GM18526 (cell line): ENCODE data around the gene NTF3.

Experiments used
- POLR2A ChIP-seq: IDR thresholded peaks from 3 replicates; pipeline ENCODE4 v1.6.1; 2011; ENCODE audit not compliant: insufficient read length; ENCODE audit errors: extremely low read depth

The NTF3 gene

DNA sequence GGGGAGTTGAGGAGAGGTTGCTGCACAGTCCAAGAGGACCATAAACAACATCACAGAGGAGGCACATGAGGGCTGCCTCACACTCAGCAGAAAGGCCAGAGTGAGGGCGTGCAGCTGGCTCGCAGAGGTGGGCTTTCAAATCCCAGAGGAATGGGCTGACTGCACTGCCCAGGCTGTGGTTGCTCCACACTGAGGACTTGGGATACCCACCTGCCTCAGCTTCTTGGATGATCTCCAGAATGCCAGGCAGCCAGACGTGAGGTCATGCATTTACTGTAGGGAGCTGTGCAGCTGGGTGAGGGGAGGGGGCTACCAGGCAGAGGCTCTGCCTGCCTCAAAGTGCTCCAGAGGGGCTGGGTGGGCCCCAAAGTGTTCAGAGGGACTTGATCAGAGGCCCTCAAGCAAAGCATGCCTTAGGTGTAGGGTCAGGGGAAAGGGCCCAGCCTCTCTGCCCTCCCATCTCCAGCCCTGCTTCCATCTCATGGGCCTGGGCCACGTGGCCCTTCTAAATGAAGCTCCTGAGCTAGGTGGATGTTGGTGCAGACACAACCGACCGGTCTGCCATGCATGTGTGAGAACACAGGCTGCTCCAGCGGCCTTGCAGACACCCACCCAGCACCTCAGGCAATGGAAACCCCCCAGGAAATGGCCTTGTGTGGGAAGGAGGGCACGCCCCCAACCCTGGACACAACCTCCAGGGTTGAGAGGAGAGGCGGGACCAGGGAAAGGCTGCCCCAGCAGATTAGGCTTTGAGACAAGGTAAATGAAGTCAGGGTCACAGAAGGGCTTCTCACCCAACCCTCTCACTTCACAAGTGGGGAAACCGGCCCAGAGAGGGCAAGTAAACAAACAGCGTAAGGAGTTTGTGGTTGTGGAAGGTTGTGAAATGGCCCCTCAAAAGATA lies 90.8 kb downstream of the NTF3 start:
- no peak for TF ChIP-seq POLR2A

DNA sequence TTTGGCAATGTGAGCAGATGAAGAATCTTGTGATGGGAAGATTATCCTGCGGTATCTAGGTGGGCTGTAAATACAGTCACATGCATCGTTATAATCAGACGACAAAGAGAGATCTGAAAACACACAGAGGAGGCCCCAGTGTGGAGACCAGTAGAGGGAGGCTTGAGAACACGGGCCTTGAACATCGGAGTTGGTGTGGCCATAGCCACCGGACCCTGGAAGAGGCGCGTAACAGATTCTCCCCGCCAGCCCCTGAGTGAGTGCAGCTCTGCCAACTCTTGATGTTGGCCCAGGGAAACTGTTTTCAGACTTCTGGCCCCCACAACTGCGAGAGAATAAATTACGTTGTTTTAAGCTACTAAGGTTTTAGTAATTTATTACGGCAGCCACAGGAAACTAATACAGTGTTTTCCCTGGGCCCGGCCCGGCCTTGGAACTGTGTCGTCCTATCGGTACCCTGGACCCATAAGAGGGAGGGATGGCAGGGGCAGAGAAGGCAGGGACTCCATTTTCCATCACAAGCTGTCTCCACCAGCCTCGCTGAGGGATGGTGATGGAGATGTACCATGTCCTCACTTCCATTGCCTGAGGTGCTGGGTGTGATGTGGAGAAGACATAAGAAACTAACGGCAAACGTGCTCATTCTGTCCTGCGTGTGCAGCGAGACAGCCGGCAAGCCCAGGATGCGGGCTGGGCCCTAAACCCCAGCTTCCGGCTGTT lies 91.6 kb downstream of the NTF3 start:
- TF ChIP-seq POLR2A, result no peak

DNA sequence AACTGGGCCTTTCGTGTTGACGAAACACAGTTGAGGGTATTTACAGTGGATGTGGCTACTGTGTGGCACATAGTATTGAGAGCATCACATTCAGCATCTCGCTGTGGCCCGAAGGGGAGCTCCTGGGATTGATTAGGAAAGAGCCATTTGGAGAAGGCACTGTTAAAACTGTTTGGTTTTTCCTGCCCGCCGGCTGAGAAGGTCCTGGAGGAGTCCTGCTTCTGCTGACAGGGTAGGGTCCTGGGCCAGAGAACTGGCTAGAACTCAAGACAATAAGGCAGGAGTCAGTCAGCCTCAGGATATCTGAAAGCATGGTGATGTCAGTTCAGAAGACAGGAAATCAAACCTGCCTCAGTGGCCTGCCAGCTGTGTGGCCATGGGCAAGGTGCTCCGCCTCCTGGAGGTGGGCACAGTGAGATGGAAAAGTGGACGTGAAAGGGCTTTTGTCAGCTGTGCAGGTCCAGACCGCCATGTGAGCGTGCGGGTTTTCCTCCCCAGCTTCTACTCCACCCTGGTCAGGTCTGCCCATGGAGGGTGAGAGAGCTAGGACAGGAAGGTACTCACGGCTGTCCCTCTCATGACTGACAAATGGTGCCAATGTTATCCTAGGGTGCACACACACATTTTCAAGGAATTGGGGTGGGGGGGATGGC lies 92.3 kb downstream of the NTF3 start:
- no peak for TF ChIP-seq POLR2A

DNA sequence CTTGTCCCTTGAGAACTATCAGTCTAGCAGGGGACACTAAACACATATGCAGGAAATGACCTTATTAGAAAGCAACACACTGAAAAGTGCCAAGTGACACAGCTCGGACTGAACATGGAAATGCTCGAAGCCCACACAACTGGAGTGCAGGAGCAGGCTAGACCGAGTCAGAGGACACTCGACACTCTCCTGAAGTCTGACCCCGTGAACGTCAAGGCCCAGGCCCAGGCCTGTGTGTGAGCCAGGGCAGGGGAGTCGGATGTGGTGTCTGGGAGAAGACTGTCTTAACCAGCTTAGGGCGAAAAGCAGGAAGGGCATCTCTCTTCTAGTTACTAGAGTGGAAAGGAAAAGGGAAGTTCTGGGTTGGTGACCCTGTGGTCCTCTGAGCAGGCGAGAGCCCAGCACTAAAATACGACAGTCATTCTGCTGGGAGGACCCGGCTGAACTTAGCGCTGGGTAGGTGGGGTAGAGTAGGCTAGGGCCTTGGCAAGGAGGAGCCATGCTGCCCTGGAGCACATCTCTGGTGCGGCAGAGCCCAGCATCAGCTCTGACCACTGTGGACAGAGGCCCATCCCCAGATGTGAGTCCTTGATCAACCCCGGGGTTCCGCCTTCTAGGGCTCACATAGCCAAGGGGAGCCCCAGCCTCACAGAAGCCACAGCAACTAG lies 93.0 kb downstream of the NTF3 start:
- no peak for TF ChIP-seq POLR2A

DNA sequence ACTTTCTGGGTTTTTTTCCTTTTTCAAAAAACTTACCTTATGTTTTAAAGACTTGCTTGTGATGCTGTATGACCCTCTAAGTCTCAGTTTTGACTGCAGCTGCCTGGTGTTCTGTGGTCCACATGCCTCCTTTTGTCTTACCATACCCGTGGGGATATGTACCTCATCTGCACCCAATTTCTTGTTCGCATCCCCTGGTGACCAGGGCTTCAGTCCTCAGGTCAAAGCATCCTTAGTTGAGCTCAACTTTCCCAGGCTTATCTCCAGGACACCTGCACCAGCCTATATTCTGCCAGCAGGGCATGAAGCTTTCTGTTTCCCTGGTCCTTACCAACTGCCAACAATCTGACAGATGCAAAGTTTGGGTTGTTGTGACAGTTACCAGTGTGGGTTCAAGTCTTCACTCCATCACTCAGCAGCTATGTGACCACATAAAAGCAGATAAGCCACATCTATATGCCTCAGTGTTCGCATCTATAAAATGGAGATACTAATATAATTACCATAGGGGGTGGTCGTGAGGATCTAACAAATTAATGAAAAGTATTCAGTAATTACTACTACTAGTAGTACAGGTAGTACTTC lies 94.0 kb downstream of the NTF3 start:
- TF ChIP-seq POLR2A, result no peak

DNA sequence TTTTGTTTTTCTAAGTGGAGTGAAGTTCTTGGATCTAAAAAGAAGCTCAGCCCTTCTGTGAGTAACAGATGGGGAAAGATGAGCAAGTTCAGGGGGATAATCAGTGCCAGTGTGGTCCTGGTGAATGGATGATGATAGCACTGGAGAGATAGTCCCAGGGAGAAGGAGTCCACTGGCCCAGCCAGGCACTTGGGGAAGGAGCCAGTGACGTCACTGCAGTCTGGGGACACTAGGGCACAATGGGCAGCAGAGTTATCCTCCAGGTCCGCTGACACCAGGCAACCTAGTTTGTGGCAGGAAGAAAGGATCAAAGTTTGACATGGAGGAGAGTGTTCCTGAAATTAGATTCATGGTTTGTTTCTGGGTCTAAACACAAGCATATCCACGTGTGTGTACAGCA lies 101.5 kb downstream of the NTF3 start:
- no peak for TF ChIP-seq POLR2A

DNA sequence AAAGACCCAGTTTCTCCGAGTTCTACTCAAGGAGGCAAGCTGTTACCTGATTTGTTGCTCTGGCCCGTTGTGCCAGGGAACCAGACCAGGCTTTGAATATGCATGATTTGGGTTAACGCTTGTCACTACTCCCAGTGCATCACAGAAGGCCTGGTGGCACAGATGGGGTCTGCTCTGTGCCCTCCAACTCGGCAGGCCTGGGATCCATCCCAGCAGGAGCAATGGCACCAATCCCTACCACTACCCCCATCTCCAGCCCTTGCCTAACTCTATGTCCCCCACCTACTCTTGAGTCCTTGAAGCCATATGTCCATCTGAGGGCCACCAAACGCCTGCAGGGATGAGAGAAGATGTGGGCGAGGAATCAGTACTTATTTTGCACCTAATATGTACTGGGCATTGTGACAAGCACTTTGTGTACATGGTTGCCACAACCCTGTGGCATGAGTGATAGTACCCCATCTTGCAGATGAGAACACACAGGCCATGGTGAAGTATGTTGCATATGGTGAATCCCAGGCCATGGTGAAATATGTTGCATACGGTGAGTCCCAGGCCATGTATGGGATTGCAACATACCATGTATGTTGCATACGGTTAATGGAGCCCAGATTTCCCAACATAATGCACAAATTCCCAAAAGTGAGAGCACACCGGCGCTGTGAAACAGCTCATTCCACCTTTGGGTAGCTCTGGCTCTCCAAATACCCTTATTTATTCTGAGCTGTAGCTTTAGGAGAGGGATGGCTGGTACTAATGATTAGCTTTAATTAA lies 102.7 kb downstream of the NTF3 start:
- TF ChIP-seq POLR2A, result no peak

DNA sequence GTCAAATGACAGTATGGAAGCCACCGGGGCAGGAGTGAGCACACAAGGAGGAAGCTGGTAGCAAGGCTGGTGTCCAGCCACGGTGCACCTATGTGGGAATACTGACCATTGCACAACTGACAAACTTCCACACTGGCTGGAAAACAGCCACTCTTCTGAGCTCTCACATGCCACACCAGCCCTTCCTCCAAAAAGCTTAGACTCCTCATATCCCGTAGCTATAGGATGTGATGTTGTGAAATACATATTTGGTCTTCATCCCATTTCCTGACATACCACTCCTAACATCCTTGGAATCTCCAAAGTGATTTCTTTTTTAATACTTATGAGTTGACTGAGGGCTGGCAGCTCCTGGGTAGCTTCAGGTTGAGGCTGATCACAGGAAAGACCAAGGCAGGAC lies 103.6 kb downstream of the NTF3 start:
- TF ChIP-seq POLR2A, result no peak

DNA sequence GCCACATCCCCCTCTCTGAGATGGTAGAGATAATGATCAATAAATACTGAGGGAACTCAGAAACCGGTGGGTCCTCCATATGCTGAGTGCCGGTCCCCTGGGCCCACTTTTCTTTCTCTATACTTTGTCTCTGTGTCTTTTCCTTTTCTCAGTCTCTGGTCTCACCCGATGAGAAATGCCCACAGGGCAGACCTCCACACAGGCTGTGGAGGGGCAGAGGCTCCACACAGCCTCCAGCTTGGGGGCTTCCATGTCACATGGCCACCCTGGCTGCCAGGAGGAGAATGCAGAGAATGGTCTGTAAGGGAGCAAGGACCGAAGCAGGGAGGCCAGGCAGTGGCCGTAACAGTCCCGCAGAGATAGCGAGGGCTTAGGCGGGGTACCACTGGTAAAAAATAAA lies 105.9 kb downstream of the NTF3 start:
- TF ChIP-seq POLR2A, result no peak
